GM21576 (cell line): ENCODE results near the gene FAHD2A.
"Not testable (repeated sequence)": the region's sequence is repeated elsewhere in the genome, so short reads cannot be mapped to it uniquely, and the experiment has no call there.

Experiments
- ATAC-seq: cut with Tn5 transposase; IDR thresholded peaks from one replicate; pipeline ENCODE4 v1.9.1; 2021; ENCODE audit warnings: mild to moderate bottlenecking, moderate library complexity; ENCODE audit not compliant: unreplicated experiment

Gene FAHD2A

DNA sequence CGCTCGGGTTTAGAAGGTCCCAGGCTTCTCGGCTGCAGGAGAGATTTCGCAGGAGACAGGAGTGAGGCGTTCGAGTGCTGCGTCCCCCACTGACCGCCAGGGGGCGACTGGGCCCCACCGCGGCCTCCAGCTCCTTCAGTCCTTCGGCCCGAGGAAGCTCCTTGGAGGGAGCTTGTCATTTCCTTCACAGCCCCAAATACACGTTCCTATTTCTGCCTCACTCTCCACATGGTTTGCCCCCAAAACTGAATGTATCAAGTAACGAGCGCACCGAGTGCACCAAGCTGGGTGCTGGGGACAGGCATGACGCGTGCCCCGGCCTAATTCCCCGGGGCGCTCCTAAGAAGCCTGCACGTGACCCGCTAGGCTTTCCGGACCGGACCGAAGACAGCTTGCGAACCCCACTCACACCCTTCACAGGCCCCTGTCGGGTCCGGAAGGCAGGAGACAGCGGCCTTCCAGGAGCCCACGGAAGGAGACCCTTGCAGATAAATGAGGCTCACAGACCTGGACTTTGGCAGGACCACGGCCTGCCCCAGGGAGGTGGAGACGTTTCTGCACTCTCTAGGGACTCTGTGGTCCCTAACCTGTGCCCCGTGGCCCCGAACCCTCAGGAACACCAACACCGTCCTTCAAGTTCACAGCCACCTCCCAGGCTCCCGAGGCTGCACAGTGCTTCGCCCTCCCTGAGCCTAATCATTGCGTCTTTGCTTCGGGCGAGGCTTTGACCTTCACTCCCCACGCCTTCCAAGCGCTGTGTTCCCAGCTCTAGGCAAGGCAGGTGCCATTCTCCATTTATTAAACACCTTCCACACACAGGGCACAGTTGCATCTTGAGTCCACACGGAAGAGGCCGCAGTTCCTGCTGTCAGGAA lies 13.0 kb upstream of the FAHD2A start:
- ATAC-seq = peak; percentile 51

DNA sequence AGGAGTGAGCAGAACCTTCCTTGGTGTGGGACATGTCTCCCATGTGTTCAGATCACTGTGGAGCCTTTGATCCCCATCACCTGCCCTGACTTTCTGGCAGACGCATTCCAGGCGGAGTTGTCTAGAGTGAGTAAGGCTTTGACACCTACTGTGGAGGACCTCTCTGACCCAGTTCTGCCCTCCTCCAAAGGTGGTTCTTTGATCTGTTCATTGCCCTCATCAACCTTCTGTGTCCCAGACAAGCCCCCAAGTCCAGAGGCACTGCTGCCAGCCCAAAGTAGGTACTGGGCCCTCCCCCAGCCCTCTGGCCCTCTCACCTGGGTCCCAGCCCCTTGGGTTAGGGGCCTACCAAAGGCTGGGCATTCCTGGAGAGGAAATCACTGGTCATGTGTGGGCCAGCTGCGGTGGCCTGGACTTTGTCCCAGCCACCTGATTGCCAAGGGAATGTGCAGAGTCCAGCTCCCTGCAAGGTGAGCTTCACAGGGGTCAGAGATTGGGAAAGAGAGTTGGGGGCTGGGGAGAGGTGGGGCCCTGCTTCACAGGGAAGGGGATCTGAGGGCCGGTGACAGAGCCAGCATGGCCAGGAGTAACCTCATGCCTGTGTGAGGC lies 12.1 kb upstream of the FAHD2A start:
- ATAC-seq = no peak

DNA sequence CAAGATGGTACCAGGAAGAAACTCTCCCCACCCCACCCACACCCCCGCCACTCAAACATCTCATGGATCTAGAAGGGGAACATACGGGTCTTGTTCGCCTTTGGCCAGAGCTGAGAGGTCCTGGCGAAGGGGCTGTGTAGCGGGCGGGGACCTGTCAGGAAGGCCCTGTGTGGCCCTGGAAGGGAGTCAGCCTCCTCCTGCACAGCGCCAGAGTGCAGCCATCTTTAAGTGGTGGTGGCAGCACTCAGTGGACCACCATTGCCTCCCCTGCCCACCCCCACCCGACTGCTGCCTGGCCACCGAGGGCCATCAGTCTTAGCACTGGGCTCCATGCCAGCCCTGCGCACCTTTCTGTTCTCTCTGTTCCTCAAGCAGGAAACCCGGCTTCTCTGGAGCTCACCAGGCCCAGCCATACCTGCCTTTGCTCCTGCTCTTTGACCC lies 11.6 kb upstream of the FAHD2A start:
- ATAC-seq = no peak

DNA sequence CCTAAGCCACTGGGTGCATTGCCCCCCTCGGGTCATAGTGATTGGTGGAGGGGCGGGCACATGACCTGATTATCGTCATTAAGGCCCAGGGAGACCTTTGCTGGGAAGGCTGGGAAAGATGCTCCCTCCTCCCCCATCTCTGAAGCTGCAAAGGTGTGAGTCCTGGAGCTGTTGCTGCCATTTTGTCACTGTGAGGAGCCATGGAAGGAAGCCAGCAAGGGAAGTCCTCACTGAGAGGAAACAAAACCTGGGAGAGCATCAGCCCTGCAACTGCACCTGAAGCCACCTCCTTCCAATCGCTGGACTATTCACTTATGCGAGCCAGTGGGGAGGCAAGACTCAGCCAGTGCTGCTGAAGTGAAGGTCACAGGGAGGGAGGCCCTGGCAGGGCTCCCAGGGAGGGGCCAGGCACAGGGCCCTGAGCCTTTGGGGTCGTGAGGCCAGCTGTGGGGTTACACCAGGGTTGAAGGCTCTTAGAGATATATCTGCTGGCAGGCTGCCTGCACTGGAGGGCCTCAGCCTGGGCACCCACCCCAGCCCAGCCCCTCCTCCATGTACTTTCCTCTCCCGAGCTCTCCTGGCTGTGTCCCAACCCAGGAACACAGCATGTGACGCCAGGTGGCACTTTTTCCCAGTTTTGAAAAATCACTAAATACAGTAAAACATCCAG lies 10.7 kb upstream of the FAHD2A start:
- ATAC-seq = no peak

DNA sequence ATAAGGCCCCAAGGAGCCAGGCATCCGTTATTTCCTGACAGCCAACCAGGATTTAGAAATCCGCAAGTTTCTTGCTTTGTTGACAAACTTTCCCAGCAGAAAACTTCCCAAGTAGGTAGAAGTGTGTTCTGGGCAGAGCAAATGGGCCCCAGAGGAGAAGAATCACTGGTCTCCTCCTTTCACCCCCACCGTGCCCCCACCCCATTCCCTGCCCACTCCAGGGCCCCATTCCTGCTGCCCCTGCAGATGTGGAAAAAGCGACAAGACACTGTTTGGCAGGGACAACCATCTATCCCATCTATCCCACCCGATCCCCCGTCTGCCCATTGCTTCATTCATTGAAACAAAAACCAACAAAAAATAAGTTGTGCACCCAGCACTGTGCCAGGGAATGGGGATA lies 10.2 kb upstream of the FAHD2A start:
- no peak for ATAC-seq

DNA sequence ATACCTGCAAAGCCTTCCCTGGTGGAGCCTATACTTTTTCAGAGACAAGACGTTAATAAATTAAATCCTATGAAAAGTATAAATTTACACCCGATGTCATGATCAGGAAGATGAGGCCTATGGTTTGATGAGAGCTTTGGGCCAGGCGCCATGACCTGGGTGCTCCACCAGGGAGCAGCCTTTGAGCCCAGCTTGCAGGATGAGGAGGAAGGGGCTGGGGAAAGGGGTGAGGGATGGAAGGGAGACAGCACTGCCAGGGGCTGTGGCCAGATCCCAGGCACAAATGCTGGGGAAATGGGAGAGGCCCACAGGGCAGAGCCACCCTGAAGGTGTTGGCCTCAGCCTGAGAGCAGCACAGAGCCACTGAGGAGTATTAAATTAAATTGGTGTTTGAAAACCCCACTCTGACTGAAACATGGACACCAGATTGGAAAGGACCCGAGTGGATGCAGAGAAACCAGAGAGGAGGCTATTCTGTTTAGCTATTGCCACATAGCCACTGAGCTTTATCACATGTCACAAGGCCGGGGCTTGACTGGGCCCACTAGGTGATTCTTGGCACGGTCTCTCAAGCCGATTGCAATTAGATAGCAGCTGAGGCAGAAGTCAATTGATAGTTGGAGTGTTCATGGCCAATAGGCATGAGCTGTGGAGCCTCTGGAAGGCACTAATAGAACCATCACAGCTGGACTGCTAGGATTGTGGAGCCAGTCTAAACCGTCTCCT lies 9.6 kb upstream of the FAHD2A start:
- ATAC-seq = no peak

DNA sequence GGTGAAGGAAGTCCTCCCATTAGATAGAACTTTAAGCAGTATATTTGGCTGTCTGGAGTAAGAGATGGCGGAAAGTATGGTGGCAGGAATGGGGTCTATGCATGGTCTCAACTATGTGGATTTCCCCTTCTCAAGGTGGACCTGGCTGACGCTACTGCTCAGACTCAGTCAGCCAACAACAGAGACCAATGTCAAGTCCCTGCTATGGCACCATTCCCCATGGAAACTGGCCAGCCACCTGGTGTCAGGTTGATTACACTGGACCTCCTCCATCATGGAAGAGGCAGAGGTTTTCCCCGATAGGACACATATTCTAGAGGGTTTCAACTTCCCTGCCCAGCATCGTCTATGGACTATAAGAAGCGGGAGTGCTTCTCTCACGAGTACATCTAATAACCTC lies 8.6 kb upstream of the FAHD2A start:
- no peak for ATAC-seq

DNA sequence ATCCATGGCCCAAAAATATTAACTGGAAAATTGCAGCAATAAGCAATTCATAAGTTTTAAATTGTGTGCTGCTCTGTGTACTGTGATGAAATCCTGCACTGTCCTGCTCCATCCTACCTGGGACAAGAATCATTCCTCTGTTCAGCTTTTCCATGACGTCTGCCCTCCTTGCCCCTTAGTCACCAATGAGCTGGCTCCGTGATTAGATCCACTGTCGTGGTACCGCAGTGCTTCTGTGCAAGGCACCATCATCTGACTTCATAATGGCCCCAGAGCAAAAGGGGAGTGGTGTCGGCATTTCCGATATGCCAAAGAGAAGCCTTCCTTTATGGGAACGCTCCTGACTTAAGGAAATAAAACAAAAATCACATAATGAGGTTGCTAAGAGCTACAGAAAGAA lies 3.4 kb upstream of the FAHD2A start:
- ATAC-seq = no peak

DNA sequence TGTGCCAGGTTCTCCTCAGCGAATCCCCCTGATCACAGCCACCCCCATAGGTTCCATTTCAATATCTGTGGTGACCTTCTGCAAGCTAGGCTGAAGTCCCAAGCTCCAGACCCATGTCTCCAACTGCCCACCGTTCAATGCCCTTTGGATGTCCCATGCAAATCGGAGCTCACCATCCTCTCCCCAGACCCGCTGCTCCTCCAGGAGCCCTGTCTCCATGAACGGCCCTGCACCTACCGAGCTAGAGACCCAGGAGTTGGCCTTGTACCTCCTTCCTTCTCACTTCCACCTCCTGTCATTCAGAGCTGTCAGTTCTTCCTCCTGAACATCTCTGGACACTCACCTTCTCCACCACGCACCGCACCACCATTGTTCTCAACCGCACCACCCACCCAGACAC lies 1.0 kb upstream of the FAHD2A start:
- ATAC-seq = no peak

DNA sequence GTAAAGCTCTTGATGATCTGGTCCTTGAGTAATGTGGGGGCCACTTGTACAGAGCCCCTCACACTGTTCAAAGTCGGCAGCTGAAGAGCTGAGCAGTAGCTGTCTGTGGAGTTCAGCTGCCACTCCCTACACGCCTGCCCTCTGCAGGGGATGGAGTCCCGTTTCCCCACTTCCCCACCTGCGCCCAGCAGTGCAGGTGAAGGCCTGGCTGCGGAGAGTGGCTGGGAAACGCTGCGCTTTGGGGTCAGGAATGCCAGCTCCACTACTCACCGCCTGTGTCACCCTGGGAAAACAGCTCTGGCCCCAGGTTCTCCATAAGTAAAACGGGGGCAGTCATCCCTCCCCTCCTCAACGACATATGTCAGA lies 521 bp upstream of the FAHD2A start:
- ATAC-seq = peak; percentile 15

DNA sequence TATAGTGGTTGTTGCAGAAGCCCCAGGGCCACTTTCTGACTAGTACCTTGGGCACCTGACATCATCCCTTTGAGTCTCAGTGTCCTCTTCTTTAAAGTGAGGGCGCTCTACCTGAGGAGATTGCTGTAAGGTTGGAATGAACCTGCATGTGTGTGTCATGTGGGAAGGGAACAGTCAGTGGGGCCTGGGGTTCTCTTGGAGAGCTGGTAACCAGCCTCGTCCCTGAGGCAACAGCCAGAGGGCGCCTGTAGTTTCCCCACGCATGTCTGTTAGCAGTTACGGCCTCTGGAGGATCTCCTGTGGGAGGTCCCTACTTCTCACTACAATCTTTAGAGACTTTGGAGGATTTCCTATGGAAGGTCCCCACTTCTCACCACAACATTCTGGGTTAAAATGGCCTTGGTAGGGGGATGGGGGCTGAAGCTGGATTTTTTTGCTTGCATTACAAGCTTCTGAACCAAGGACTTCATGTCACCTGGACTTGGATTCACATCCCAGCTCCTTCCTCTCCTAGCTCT lies 755 bp downstream of the FAHD2A start:
- peak; percentile 32 for ATAC-seq

DNA sequence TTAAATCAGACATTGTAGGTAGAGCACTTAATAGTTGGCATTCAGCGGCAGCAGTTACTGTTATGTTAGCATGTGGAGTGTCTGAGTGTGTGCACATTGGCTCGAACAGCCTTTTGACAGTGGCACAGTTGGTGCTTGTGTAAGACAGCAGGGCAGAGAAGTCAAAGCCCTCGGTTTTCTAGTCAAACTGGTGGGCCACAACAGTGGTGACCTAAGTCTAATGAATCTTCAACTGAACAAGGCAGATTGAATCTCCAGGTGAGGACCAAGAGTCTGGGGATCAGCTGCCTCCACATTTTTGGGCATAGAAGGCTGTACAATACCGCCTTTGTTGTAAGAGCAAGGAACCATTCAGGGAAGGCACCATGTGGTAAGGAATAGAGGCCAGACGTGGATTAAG lies 1.3 kb downstream of the FAHD2A start:
- ATAC-seq = not testable (repeated sequence)

DNA sequence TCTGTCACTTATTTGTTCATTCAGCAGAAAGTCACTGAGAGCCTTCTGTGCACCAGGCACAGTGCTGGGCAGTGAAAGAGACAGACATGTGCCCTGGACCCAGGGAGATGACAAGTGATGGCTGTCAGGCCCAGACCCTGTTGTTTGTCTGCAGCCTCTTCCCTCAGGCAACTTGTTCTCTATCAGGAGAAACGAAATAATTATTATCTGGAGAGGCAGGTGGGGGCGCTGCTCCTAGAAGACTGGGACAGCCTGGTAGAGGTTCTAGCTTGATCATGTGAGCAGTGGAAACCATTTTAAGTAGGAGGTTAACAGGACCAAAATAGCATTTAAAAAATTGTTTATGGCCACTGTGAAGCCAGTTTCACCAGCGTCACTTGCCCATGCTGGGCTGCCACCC lies 2.2 kb downstream of the FAHD2A start:
- ATAC-seq = not testable (repeated sequence)

DNA sequence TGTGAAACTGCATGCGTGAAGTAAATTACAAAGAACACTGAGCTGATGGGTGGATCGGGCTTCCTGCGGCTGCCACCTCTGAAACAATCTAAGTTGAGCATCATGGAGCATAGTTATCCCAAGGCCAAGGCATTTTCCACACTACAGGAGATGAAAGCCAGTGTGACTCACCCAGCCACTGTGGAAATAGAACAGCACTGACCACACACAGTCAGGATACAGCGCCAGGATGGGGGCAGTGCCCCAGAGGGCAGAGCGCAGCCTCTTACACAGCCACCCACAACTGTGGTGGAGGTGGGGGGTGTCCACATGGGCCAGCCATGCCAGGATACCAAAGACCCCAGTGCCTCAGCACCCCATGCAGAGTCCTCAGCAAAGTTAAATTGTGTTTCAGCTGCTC lies 8.7 kb downstream of the FAHD2A start:
- not testable (repeated sequence) for ATAC-seq

DNA sequence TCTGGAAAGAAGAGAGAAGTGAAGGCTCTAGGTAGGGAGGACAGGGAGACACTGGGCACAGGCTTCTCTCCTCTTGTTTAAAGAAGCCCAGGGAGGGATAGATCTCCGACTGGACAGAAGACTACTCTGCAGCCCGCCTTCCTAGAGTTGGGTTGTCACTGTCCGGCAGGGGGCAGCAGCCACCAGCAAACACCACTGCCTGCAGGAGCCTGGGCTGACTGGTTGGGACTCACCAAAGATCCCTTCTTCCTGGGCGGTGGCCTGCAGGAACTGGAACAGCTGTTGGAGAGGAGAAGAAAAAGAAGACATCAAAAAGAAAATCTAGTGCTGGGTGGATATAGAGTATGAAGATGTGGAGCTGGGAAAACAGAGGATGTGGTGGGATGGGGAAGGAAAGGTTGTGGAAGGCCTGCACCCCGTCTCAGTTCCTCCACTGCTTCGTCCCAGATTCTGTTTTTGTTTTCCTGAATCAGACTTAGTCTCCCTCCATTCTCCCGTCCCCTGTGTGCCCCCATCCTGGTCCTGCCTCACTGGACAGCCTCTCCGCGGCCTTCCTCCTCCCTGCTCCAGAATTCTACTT lies 11.6 kb downstream of the FAHD2A start:
- ATAC-seq = not testable (repeated sequence)

DNA sequence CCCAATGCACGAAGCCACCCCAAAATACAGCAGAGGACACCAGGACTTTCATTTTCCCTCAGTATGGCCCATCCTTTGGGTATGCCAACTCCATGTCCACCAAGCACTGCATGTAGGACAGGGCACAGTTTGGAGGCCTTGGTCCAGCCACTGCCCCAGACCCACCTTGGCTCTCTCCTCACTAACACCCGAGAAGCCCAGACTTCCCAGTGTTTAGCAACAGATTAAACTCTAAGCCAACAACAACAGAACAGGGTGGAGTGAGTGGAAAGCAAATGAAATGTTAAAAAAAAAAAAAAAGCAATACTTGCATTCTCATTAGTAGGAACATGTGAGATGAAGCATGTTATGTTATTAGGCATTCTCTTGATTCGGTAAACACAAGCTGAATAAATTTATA lies 12.6 kb downstream of the FAHD2A start:
- ATAC-seq = not testable (repeated sequence)

DNA sequence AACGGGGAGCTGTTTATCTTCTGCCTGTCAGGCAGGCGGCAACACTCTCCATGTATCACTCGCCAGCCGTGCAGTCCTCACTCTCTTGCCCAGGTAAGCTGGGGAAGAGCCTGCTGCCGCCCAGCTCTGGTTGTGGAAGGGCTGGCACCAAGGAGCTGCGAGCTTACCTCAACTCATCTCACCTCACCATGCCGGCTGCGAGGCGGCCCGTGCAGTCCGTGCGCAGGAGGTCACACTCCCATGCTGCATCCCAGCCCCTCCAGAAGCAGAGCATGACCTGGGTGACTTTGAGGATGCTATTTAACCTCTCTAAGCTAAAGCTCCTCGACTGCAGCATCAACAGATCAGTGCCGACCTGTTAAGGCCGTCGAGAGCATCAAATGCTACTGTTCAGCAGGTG lies 13.1 kb downstream of the FAHD2A start:
- ATAC-seq = not testable (repeated sequence)

DNA sequence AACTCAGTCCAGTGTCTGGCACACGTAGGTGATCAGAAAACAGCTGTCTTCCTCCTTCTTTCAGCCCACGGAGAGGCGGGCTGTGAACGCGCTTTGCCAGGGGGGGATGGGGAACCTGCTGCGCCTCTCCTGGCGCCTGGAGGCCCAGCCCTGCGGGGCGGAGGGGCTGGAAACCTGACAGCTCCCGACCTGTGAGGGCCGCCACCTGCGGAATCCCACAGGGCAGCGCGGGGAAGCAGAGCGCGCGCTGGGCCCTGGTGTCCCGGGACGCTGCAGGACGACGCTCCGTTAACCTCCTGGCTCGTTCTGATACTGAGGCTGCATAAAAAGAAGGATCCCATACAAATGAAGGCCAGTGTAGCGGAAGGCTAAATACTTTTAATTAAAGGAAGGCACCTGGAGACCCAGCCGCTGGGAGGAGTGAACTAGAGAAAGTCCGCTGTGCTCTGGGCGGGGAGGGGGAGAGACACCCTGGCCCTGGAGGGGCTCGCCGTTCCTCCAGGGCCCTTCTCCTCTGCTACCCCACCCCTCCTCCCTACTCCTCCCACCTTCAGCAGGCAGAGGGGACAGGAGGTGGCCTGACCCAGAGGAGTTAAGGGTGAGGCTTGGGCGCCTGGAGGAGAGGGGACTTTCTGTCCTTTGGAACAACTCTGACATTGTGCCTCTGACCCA lies 24.8 kb downstream of the FAHD2A start:
- not testable (repeated sequence) for ATAC-seq

DNA sequence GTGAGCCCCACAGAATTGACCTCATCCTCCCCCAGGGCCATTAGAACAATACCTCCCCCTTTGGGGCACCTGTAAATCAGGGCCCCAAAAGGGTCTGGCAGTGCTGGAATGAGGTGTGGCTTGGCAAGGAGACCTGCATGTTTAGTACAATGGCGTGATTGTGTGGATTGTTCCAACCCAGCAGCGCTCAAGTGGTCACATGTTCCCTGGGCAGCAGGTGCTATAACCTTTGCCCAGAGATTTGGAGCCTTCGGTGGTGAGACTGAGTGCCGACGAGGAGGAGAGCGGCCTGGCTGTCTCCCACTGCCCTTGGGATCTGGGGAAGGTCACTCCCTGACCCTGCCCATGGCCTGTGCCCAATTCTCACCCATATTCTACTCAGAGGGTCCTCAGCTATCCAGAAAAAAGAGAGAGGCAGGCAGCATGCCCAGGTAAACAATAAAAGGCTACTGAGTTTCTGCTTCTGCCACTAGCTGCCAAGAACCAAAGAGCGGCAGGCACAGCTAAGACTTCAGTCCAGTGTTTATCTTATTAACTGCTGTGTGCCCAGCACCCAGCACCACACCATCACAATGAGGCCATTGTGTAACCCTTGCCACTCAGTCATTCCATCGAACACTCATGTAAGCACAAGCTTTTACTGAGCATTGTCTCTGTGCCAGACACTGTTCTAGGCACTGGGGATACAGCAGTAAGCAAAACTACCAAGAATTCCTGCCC lies 27.4 kb downstream of the FAHD2A start:
- not testable (repeated sequence) for ATAC-seq
